RWPE2 (cell line): Measurements from ENCODE around the gene NDEL1.

Source experiments
- ATAC-seq: fragments of 200-7000 bp; cut with Tn5 transposase; 3 replicates; pipeline ENCODE4 v1.9.1; 2021; ENCODE audit warnings: low read depth
- DNase-seq: peaks from one replicate; pipeline ENCODE4 v3.0.0-alpha.2; 2020; ENCODE audit warnings: low spot score
- H3K27ac ChIP-seq: fragments of 450-650 bp; 2 replicates; pipeline ENCODE4 v1.5.1; 2017; ENCODE audit warnings: mild to moderate bottlenecking; ENCODE audit not compliant: poor library complexity, severe bottlenecking
- H3K27me3 ChIP-seq: fragments of 250-450 bp; sonication (Bioruptor Pico); 2 replicates; pipeline ENCODE4 v1.5.1; 2021; ENCODE audit warnings: mild to moderate bottlenecking, moderate library complexity; ENCODE audit not compliant: insufficient read depth, poor library complexity, severe bottlenecking
- H3K36me3 ChIP-seq: fragments of 250-450 bp; sonication (Bioruptor Pico); 2 replicates; pipeline ENCODE4 v1.5.1; 2020; ENCODE audit warnings: low read depth, mild to moderate bottlenecking, moderate library complexity
- H3K4me1 ChIP-seq: fragments of 250-450 bp; sonication (Bioruptor Pico); 2 replicates; pipeline ENCODE4 v1.5.1; 2021; ENCODE audit warnings: mild to moderate bottlenecking, moderate library complexity; ENCODE audit not compliant: insufficient read depth, poor library complexity, severe bottlenecking
- H3K4me3 ChIP-seq: fragments of 250-450 bp; sonication (Bioruptor Pico); 2 replicates; pipeline ENCODE4 v1.5.1; 2021; ENCODE audit warnings: mild to moderate bottlenecking, moderate library complexity; ENCODE audit not compliant: severe bottlenecking
- H3K9me3 ChIP-seq: fragments of 250-450 bp; sonication (Bioruptor Pico); 2 replicates; pipeline ENCODE4 v1.5.1; 2021; ENCODE audit warnings: mild to moderate bottlenecking, moderate library complexity; ENCODE audit not compliant: severe bottlenecking
- TF ChIP-seq, protein P1 (sequence below): fragments of 450-650 bp; IDR thresholded peaks from one replicate; pipeline ENCODE4 v1.5.1; 2017; ENCODE audit warnings: mild to moderate bottlenecking, moderate library complexity; ENCODE audit not compliant: poor library complexity, severe bottlenecking

Gene NDEL1

DNA sequence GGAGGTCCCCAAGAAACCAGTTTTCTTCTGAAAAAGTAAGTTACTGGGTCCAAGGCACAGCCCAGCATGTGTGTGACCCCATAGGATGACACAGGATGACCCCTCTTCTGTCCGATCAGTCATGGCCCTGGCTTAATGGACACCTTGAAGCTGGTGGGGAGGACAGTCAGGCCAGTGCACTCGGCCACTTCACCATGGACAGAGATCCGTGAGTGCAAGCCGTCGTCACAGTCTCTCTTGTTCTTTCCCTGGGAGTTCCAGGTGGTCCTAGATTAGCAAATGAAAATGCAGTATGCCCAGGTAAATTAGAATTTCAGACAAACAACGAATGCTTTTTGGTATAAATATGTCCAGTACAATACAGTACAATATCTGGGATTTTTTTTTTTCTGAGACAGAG lies 36.7 kb upstream of the NDEL1 start:
- Histone ChIP-seq H3K36me3 (no peaks in the 10 kb centered on the region), H3K27ac (no peak overlapping the region), H3K9me3 (no peaks in the 10 kb centered on the region), H3K4me1 (peaks cover 2% of the 10 kb centered on the region), H3K4me3 (no peak overlapping the region), H3K27me3 (no peaks in the 10 kb centered on the region)
- DNase-seq = no peak
- no peak for ATAC-seq
- TF ChIP-seq, protein P1, sequence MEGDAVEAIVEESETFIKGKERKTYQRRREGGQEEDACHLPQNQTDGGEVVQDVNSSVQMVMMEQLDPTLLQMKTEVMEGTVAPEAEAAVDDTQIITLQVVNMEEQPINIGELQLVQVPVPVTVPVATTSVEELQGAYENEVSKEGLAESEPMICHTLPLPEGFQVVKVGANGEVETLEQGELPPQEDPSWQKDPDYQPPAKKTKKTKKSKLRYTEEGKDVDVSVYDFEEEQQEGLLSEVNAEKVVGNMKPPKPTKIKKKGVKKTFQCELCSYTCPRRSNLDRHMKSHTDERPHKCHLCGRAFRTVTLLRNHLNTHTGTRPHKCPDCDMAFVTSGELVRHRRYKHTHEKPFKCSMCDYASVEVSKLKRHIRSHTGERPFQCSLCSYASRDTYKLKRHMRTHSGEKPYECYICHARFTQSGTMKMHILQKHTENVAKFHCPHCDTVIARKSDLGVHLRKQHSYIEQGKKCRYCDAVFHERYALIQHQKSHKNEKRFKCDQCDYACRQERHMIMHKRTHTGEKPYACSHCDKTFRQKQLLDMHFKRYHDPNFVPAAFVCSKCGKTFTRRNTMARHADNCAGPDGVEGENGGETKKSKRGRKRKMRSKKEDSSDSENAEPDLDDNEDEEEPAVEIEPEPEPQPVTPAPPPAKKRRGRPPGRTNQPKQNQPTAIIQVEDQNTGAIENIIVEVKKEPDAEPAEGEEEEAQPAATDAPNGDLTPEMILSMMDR = no peak

DNA sequence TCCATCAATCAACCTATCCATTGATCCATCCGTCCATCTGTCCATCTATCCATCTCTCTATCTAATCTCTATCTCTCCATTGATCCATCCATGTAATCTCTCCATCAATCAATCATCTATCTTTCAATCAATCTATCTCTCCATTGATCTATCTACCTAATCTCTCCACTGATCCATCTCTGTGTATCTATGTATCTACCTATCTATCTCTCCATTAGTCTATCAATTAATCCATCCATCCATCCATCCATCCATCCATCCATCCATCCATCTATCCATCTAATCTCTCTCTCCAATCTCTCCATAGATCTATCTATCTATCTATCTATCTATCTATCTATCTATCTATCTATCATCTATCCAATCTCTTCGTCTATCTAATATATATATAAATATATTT lies 34.6 kb upstream of the NDEL1 start:
- Histone ChIP-seq H3K36me3 (no peaks in the 10 kb centered on the region), H3K27me3 (no peaks in the 10 kb centered on the region), H3K27ac (no peak overlapping the region), H3K4me3 (no peak overlapping the region), H3K9me3 (no peaks in the 10 kb centered on the region), H3K4me1 (no peaks in the 10 kb centered on the region)
- DNase-seq = no peak
- TF ChIP-seq, protein P1 = no peak
- ATAC-seq = no peak

DNA sequence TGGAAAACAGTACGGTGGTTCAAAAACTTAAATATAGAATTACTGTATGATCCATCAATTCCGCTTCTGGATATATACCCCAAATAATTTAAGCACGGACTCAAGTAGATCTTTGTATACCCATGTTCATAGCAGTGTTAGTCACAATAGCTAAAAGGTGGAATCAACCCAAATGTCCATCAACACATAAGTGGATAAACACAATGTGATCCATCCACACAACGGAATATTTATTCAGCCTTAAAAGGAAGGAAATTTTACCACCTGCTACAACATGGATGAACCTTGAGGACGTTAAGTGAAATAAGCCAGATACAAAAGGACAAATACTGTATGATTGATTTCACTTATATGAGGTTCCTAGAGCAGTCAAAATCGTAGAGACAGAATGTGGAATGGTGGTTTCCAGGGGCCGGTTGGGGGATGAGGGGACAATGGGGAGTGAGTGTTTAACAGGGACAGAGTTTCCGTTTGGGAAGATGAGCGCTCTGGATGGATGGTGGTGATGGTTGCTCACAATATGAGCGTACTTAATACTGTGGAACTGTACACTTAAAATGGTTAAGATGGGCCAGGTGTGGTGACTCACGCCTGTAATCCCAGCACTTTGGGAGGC lies 32.7 kb upstream of the NDEL1 start:
- ATAC-seq (no peak), DNase-seq (no peak)
- no peak overlapping the region for H3K27ac ChIP-seq

DNA sequence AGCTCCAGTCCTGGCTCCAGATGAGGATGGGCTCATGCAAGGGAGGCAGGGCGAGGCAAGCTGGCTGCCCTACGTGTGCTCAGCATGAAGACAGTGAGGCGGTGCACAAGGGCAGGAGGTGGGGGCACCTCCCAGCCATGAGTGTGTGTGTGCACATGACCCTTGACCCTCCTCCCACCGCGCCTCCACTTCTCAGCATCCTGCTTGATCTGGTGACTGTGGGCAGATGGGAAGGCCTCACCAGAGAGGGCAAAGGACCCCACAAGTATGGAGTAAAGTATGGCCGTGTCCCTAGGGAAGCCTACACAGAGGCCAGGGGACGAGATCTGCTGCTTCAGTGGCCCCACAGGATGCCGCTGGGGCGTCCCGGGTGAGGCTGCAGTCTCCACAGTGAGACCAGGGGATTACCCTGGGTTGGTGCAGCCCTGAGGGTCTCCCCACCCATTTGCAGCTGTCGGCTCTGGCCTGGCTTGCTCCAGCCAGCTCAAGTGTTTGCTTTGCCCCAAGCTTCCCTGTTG lies 30.1 kb upstream of the NDEL1 start:
- Histone ChIP-seq H3K36me3 (no peaks in the 10 kb centered on the region), H3K27me3 (no peaks in the 10 kb centered on the region), H3K9me3 (no peaks in the 10 kb centered on the region), H3K4me3 (no peak overlapping the region), H3K4me1 (peaks cover 12% of the 10 kb centered on the region), H3K27ac (no peak overlapping the region)
- TF ChIP-seq, protein P1 = no peak
- no peak for DNase-seq
- ATAC-seq = no peak

More for the DNA sequence above, 32.7 kb upstream of the NDEL1 start:
- H3K27me3 ChIP-seq = no peaks in the 10 kb centered on the region
- no peaks in the 10 kb centered on the region for H3K9me3 ChIP-seq
- no peak overlapping the region for H3K4me3 ChIP-seq
- TF ChIP-seq, protein P1 = no peak
- H3K4me1 ChIP-seq = peaks cover 3% of the 10 kb centered on the region
- H3K36me3 ChIP-seq = no peaks in the 10 kb centered on the region

DNA sequence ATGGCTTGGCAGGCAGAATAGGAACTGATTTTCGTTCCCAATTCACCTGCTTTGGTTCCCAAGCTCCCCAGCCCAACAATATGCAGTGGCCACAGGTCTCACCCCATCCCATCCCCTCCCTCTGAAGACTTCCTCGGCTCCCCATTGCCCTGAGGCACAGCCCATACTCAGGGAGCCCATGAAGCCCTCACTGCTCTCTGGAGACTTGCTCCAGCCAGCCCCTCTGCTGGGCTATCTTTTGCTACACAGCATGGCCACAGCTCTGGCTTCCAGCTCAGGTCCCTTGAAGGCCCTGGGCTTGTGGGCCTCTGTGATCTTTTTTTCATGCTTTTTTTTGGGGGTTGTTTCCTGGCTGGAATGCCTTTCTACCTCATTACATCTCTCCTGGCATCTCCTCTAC lies 29.5 kb upstream of the NDEL1 start:
- TF ChIP-seq, protein P1 = no peak
- H3K27me3 ChIP-seq = no peaks in the 10 kb centered on the region
- no peak overlapping the region for H3K27ac ChIP-seq
- ATAC-seq = no peak
- H3K4me3 ChIP-seq = no peak overlapping the region
- H3K36me3 ChIP-seq = no peaks in the 10 kb centered on the region
- peaks cover 12% of the 10 kb centered on the region for H3K4me1 ChIP-seq
- DNase-seq = no peak
- H3K9me3 ChIP-seq = no peaks in the 10 kb centered on the region
